Measurements from ENCODE around the gene CREBBP. TPM values are rescaled to one million over a fixed set of nuclear protein-coding genes. Genes with fewer than 3 reads are reported as not detected.

The CREBBP gene
- total RNA-seq, 2 experiments from 2014 or later: 72.9 to 75.8 TPM

DNA sequence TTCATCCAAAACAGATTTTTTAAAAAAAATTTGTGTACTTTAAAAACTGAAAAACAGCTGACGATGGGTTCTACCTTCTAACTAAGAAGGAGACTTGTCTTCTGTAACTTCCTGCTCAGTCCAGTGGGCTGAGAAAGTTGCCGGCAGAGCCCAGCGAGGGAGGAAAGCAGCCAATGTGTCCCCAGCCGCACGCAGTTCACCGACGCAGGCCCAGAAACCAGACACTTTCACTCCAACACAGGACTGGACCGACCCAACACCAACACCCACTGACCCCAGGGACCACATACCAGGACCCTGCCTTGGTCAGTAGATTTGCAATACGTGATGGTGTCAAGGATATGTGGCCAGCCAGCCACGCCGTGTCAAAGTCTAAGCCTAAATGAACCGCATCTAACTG, 188.8 kb downstream of the CREBBP start:
- H3K4me3 Mint-ChIP-seq: no peak overlapping the region
- peaks cover 17% of the 10 kb centered on the region for H3K36me3 Mint-ChIP-seq
- H3K27ac Mint-ChIP-seq: no peak overlapping the region
- DNase-seq: no peak
- ATAC-seq (ENCODE audit: low read depth): no peak
- H3K4me1 Mint-ChIP-seq: peaks cover 10% of the 10 kb centered on the region
- POLR2A ChIA-PET: interaction anchor here (0.7 kb wide), 1 partner anchor 143 kb away, joined by 4 read pairs; no protein-coding TSS in a partner anchor
- no peaks in the 10 kb centered on the region for H3K9me3 Mint-ChIP-seq
- H3K27me3 Mint-ChIP-seq: no peaks in the 10 kb centered on the region

DNA sequence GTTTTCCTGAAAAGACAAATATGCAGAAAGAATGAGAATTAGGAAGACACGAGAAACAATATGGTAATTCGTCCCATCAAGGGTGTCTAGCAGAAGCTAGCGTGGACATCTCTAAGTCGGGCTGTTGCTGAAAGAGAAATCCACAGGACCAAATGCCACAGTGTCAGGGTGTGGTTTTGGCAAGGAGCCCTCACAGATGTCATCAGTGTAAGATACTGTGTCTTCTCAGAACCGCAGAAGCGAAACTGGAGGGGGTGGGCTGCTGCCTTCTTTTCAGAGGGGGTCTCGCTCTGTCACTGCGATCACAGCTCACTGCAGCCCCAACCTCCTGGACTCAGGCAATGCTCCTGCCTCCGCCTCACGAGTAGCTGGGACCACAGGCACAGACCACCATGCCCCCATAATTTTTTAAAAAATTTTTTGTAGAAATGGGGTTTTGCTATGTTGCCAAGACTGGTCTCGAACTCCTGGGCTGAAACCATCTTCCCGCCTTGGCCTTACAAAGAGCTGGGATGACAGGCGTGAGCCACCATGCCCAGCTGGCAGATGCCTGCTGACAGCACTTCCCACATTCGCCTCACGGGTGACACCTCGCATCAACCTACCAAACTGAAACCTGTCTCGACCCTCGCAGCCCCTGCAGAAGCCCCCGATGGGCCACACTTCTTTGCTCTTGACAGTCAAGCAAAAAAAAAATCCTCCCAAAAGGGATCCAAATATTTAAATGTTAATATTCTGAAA, 189.4 kb downstream of the CREBBP start:
- Mint-ChIP-seq H3K36me3 (peaks cover 17% of the 10 kb centered on the region), H3K4me3 (peak overlapping the region; percentile 16), H3K27me3 (no peaks in the 10 kb centered on the region), H3K4me1 (peaks cover 10% of the 10 kb centered on the region), H3K27ac (peak overlapping the region; percentile 76), H3K9me3 (no peaks in the 10 kb centered on the region)
- DNase-seq: no peak
- no peak for ATAC-seq (ENCODE audit: low read depth)
- POLR2A ChIA-PET: no interaction called here

DNA sequence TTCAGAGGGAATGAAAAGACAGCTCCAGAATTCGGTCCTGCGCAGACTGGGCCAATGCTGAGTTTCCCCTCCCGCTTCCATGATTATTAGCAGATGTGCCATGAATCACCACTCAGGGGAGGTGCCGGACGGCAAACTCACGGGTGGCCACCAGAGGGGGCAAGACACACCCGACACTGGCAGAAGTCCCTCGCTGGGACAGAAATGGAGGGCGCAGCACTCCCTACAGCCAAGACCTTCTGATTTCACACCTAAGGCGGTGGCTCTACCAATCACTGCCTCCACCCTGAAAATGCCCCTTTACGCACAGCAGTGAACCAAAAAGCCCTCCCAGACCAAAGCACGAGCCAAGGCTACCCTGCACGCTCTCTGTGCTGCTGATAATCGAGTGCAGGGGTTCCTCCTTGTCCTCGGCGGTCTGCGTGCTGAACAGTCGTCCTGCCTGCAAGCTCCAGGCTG, 190.0 kb downstream of the CREBBP start:
- ATAC-seq (ENCODE audit: low read depth) (peak; percentile 93), DNase-seq (peak; percentile 86)
- H3K9me3 Mint-ChIP-seq: no peaks in the 10 kb centered on the region
- H3K4me1 Mint-ChIP-seq: peaks cover 9% of the 10 kb centered on the region
- no peaks in the 10 kb centered on the region for H3K27me3 Mint-ChIP-seq
- peaks cover 19% of the 10 kb centered on the region for H3K36me3 Mint-ChIP-seq
- peak overlapping the region; percentile 16 for H3K4me3 Mint-ChIP-seq
- POLR2A ChIA-PET: no interaction called here
- H3K27ac Mint-ChIP-seq: peak overlapping the region; percentile 76

DNA sequence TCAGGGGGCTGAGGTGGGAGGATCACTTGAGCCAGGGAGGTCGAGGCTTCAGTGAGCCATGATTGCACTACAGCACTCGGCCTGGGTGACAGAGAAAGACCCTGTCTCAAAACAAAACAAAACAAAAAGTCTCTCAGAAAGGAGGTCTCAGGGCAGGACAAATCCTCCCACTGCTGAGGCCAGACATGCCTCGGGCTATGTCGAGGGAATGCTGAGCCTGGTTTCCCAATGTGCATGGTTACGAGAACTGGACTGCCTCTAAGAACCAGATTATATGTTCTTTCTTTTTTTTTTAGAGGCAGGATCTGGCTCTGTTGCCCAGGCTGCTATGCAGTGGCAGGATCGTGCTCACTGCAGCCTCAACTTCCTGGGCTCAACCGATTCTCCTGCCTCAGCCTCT, 190.8 kb downstream of the CREBBP start:
- no peak overlapping the region for H3K27ac Mint-ChIP-seq
- no peak overlapping the region for H3K4me3 Mint-ChIP-seq
- H3K9me3 Mint-ChIP-seq: no peaks in the 10 kb centered on the region
- no peak for ATAC-seq (ENCODE audit: low read depth)
- H3K4me1 Mint-ChIP-seq: peaks cover 9% of the 10 kb centered on the region
- no peaks in the 10 kb centered on the region for H3K27me3 Mint-ChIP-seq
- POLR2A ChIA-PET: no interaction called here
- H3K36me3 Mint-ChIP-seq: peaks cover 17% of the 10 kb centered on the region
- DNase-seq: no peak

DNA sequence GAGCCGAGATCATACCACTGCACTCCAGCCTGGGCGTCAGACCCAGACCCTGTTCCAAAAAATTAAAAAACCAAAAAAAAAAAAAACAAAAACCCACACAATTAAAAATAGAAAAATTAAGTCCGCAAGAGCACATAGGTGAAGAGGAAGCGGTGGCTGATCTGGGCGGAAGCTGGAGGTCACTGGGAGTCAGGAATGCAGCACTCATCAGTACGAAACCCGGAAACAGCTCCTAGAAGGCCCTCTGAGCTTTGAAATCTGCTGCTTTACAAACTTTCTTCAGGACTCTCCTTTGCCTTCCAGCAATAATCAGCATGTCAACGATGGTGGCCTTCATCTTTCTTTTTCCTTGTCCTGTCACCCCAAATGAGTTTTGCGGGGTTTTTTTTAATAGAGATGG, 192.7 kb downstream of the CREBBP start:
- H3K4me3 Mint-ChIP-seq: no peak overlapping the region
- no peak for DNase-seq
- peaks cover 9% of the 10 kb centered on the region for H3K4me1 Mint-ChIP-seq
- H3K9me3 Mint-ChIP-seq: no peaks in the 10 kb centered on the region
- H3K27ac Mint-ChIP-seq: no peak overlapping the region
- H3K27me3 Mint-ChIP-seq: no peaks in the 10 kb centered on the region
- POLR2A ChIA-PET: interaction anchor here (0.7 kb wide), 1 partner anchor 977 kb away, joined by 3 read pairs; no protein-coding TSS in a partner anchor
- H3K36me3 Mint-ChIP-seq: peaks cover 19% of the 10 kb centered on the region
- no peak for ATAC-seq (ENCODE audit: low read depth)

DNA sequence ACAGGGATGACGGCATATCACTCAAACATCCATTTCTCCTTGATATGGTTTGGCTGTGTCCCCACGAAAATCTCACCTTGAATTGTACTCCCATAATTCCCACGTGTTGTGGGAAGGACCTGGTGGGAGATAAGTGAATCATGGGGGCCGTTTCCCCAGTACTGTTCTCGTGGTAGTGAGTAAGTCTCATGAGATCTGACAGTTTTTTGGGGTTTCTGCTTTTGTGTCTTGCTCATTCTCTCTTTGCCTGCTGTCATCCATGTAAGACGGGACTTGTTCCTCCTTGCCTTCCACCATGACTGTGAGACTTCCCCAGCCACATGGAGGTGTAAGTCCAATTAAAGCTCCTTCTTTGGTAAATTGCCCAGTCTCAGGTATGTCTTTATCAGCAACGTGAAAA, 193.5 kb downstream of the CREBBP start:
- H3K27ac Mint-ChIP-seq: no peak overlapping the region
- no peaks in the 10 kb centered on the region for H3K27me3 Mint-ChIP-seq
- ATAC-seq (ENCODE audit: low read depth) (no peak), DNase-seq (no peak)
- POLR2A ChIA-PET: interaction anchor here (0.7 kb wide), 1 partner anchor 977 kb away, joined by 3 read pairs; no protein-coding TSS in a partner anchor
- no peak overlapping the region for H3K4me3 Mint-ChIP-seq
- H3K36me3 Mint-ChIP-seq: peaks cover 20% of the 10 kb centered on the region
- H3K4me1 Mint-ChIP-seq: peaks cover 9% of the 10 kb centered on the region
- no peaks in the 10 kb centered on the region for H3K9me3 Mint-ChIP-seq

DNA sequence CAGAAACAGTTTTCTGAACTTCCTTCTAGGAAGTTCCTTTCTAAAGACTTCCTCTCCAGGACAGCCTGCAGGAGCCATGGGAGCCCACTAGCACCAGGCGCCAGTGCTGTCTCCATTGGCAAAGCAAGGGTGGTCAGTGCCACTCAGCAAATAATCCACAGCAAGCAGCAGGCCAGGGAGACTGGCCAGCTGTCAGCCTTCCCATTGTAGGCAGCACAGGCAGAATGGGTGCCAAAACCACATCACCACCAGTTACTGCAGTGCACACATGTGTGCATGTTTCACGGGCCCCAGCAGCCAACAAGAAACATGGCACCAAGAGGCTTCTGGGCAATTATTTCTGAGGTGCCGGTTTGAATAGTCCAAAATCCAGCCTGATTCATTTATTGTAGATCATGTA, 199.3 kb downstream of the CREBBP start:
- Mint-ChIP-seq H3K4me3 (no peak overlapping the region), H3K4me1 (no peaks in the 10 kb centered on the region), H3K9me3 (no peaks in the 10 kb centered on the region), H3K36me3 (peaks cover 15% of the 10 kb centered on the region), H3K27ac (no peak overlapping the region), H3K27me3 (no peaks in the 10 kb centered on the region)
- POLR2A ChIA-PET: no interaction called here
- ATAC-seq (ENCODE audit: low read depth): no peak
- DNase-seq: no peak

DNA sequence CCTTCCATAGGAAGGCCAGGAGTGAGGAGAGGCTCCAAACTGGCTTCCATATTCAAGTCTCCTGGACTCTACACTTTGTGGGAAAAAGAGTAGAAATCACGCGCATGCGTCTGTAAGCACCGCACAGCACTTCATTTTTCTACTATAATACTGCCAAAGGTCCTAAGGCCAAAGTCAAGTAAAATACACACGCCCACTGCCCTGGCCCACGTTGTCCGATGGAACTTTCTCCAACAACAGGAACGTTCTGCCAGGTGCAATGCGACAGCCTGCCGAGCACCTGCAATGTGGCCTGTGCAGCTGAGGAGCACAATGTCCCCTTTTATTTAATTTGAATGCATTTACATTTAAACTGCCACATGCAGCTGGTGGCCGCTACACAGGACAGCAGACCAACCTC, 202.5 kb downstream of the CREBBP start:
- H3K9me3 Mint-ChIP-seq: no peaks in the 10 kb centered on the region
- no peak overlapping the region for H3K4me3 Mint-ChIP-seq
- H3K36me3 Mint-ChIP-seq: peaks cover 14% of the 10 kb centered on the region
- no peak for ATAC-seq (ENCODE audit: low read depth)
- POLR2A ChIA-PET: interaction anchor here (1.4 kb wide), 1 partner anchor 202 kb away, joined by 3 read pairs; no protein-coding TSS in a partner anchor
- H3K4me1 Mint-ChIP-seq: peaks cover 2% of the 10 kb centered on the region
- no peak overlapping the region for H3K27ac Mint-ChIP-seq
- H3K27me3 Mint-ChIP-seq: no peaks in the 10 kb centered on the region
- no peak for DNase-seq

DNA sequence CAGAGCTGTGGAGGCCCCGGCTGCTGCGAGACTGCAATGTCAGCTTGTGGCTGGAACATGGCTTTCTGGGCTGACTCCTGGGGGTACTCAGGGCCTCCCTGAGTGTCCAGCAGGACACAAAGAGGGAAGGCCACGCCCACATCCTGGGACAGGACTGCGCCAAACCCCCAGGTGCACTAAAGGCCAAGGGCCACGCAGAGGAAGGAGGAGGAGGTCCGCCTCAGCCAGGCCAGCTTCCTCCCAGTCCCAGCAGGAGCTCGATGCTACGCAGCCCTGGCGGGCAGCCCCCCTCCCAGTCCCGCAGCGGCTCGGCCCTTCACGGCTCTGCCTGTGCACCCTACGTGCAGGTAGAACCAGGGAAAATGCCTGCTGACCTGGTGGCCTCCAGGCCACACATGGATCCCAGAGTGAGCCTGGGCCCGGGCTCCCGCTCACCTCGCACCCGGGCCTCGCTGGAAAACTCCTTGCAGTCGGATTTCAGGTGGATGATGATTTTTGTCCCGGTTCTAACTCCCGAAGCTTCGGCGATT, 204.8 kb downstream of the CREBBP start:
- ATAC-seq (ENCODE audit: low read depth) (no peak), DNase-seq (no peak)
- no peak overlapping the region for H3K27ac Mint-ChIP-seq
- H3K27me3 Mint-ChIP-seq: no peaks in the 10 kb centered on the region
- POLR2A ChIA-PET: no interaction called here
- H3K36me3 Mint-ChIP-seq: peaks cover 6% of the 10 kb centered on the region
- no peak overlapping the region for H3K4me3 Mint-ChIP-seq
- H3K4me1 Mint-ChIP-seq: peaks cover 5% of the 10 kb centered on the region
- H3K9me3 Mint-ChIP-seq: no peaks in the 10 kb centered on the region

Other genes with a start within 250 kb of the CREBBP start
- gene DNASE1, start 226.0 kb downstream of the CREBBP start, total RNA-seq: 10 to 100 TPM; 49.6 to 53.9 TPM
- 100 to 1,000 TPM; 116 to 121 TPM for gene TRAP1, start 163.2 kb downstream of the CREBBP start, total RNA-seq
- 10 to 100 TPM in 1 of 2 experiments, 1 to 10 TPM in 1; 9.9 to 10.1 TPM for gene ADCY9, start 235.7 kb upstream of the CREBBP start, total RNA-seq